ENCODE results near the gene CCAR1.
"Not testable (repeated sequence)": the region's sequence is repeated elsewhere in the genome, so short reads cannot be mapped to it uniquely, and the experiment has no call there.

CCAR1 gene

DNA sequence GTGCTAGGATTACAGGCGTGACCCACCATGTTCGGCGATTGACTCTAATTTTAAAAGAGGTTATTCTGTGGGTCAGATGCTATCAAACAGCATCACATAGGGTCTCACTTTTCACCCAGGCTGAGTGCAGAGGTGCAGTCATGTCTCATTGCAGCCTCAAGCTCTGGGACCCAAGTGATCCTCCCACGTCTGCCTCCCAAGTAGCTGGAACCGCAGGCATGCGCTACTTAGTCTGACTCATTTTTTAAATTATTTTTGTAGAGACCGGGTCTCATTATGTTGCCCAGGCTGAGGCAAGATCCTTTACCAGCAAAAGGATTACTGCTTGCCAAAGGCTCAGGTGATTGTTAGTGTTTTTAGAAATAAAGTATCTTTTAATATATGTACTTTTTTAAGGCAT, 63.4 kb downstream of the CCAR1 start:
- Mint-ChIP-seq H3K27ac (no peak overlapping the region), H3K4me1 (ENCODE audit: low read depth in 2 of 2) (no peaks in the 10 kb centered on the region), H3K9me3 (no peaks in the 10 kb centered on the region), H3K4me3 (no peak overlapping the region), H3K27me3 (no peaks in the 10 kb centered on the region), H3K36me3 (ENCODE audit: insufficient read depth) (peaks cover 79% of the 10 kb centered on the region)
- ATAC-seq (replicated peaks) (no peak), DNase-seq (no peak)

DNA sequence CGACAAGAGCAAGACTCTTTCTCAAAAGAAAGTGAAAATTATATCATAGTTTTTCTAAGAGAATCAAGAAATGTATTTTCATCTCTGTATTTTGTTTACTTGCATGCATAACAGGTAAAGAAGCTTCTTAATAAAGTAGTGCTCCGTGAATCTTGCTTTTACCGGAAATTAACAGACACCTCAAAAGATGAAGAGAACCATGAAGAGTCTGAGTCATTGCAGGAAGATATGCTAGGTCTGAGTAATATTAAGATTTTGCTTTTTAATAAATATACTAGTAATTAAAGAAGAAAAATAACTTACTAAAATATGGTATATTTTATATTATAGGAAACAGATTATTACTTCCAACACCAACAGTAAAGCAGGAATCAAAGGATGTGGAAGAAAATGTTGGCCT, 66.8 kb downstream of the CCAR1 start:
- no peak overlapping the region for H3K4me3 Mint-ChIP-seq
- ATAC-seq (replicated peaks), result no peak
- DNase-seq, result no peak
- H3K9me3 Mint-ChIP-seq, result no peaks in the 10 kb centered on the region
- H3K4me1 Mint-ChIP-seq (ENCODE audit: low read depth in 2 of 2), result no peaks in the 10 kb centered on the region
- H3K27me3 Mint-ChIP-seq, result no peaks in the 10 kb centered on the region
- H3K36me3 Mint-ChIP-seq (ENCODE audit: insufficient read depth), result peaks cover 92% of the 10 kb centered on the region
- H3K27ac Mint-ChIP-seq, result peak overlapping the region; percentile 13 to 73

DNA sequence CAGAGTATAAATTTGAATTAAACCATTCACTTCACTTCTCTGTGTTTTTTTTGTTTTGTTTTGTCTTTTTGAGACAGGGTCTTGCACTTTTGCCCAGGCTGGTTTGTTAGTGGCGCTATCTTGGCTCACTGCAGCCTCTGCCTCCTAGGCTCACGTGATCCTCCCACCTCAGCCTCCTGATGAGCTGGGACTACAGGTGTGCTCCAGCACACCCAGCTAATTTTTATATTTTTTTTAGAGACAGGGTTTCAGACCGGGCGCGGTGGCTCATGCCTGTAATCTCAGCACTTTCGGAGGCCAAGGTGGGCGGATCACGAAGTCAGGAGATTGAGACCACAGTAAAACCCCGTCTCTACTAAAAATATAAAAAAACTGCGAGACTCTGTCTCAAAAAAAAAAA, 69.4 kb downstream of the CCAR1 start:
- Mint-ChIP-seq H3K36me3 (ENCODE audit: insufficient read depth) (peaks cover 88% of the 10 kb centered on the region), H3K27ac (no peak overlapping the region), H3K27me3 (no peaks in the 10 kb centered on the region), H3K4me3 (no peak overlapping the region), H3K9me3 (no peaks in the 10 kb centered on the region), H3K4me1 (ENCODE audit: low read depth in 2 of 2) (no peaks in the 10 kb centered on the region)
- DNase-seq, result no peak
- ATAC-seq (replicated peaks), result no peak

DNA sequence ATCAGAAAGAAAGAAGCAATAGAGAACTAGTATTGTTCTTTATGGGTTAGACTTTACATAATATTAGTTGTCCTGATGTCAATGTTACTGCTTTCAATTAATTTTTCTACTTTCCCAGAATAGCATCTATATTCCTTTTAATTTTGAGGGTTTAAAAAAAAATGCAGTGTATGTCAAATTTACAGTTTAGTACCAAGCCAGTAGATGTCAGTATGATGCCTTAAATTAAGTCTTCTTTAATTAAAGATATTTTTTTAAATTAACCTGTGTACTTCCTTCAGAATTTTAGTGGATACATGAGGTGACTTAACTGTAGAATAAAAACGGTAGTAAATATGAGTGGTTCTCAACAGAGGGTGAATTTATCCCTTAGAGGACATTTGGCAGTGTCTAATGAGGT, 71.1 kb downstream of the CCAR1 start:
- no peak overlapping the region for H3K4me3 Mint-ChIP-seq
- no peaks in the 10 kb centered on the region for H3K9me3 Mint-ChIP-seq
- H3K27ac Mint-ChIP-seq, result no peak overlapping the region
- ATAC-seq (replicated peaks), result no peak
- no peaks in the 10 kb centered on the region for H3K27me3 Mint-ChIP-seq
- H3K4me1 Mint-ChIP-seq (ENCODE audit: low read depth in 2 of 2), result no peaks in the 10 kb centered on the region
- DNase-seq, result no peak
- peaks cover 79% of the 10 kb centered on the region for H3K36me3 Mint-ChIP-seq (ENCODE audit: insufficient read depth)

DNA sequence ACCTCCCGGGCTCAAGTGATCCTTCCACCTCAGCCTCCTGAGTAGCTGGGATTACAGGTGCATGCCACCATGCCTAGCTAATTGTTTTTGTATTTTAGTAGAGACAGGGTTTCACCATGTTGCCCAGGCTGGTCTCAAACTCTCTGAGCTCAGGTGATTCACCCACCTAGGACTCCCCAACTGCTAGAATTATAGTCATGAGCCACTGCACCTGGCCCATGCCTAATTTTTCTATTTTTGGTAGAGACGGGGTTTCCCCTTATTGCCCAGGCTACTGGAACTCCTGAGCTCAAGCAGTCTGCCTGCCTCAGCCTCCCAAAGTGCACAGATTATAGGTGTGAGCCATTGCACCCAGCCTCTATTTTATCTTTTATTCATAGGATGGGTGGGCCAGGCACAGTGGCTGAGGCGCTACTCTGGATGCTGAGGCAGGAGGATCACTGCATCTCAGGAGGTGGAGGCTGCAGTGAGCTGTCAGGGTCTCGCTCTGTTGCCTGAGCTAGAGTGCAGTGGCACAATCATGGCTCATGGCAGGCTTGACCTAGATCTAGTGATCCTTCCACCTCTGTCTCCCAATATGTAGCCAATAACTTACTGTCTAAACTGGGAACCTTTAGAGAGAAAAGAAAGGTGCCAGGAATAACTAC, 75.0 kb downstream of the CCAR1 start:
- H3K9me3 Mint-ChIP-seq, result no peaks in the 10 kb centered on the region
- no peaks in the 10 kb centered on the region for H3K4me1 Mint-ChIP-seq (ENCODE audit: low read depth in 2 of 2)
- ATAC-seq (replicated peaks), result no peak
- no peak overlapping the region for H3K4me3 Mint-ChIP-seq
- H3K27ac Mint-ChIP-seq, result no peak overlapping the region
- H3K27me3 Mint-ChIP-seq, result no peaks in the 10 kb centered on the region
- H3K36me3 Mint-ChIP-seq (ENCODE audit: insufficient read depth), result peaks cover 41% of the 10 kb centered on the region
- no peak for DNase-seq

DNA sequence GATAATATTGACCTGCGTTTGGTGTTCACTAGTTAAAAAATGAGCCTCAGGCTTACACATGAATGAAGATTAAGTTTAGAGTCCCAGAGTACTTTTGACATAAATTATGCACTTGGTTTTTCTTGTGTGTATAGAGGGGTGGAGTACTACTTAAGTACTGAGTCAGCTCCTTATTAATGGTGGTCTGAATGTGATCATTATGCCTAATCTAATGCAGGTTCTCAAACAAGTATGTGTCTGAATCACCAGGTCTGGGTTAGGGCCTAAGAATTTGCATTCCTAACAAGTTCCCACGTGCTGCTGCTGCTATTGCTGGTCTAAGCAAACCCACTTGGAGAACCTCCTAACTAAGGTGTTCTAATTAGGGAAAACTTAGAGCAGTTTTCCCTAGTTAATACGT, 75.6 kb downstream of the CCAR1 start:
- DNase-seq (no peak), ATAC-seq (replicated peaks) (no peak)
- H3K36me3 Mint-ChIP-seq (ENCODE audit: insufficient read depth), result peaks cover 39% of the 10 kb centered on the region

DNA sequence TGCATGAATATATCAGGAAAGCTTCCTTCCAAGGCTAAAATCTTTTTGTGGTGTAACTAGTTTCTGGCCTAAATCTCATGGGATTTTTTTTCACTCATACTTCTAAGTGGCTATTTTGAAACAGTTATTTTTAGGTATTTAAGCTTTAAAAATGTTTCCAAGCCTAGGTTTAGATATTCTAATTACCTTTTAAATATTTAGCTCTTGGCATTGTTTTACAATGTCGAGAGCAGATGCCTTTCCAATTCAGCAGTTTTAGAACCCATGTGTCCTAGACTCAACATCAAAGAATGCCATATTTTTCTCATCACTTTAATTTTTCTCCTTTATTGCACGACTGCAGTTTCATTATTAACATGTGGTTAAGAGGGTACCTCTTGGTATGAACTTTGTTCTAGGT, 79.2 kb downstream of the CCAR1 start:
- H3K27me3 Mint-ChIP-seq, result no peaks in the 10 kb centered on the region
- H3K9me3 Mint-ChIP-seq, result no peaks in the 10 kb centered on the region
- DNase-seq (no peak), ATAC-seq (replicated peaks) (no peak)
- H3K4me3 Mint-ChIP-seq, result no peak overlapping the region
- no peaks in the 10 kb centered on the region for H3K4me1 Mint-ChIP-seq (ENCODE audit: low read depth in 2 of 2)
- H3K36me3 Mint-ChIP-seq (ENCODE audit: insufficient read depth), result peaks cover 8% of the 10 kb centered on the region
- H3K27ac Mint-ChIP-seq, result no peak overlapping the region

More for the DNA sequence above, 75.6 kb downstream of the CCAR1 start:
- no peaks in the 10 kb centered on the region for H3K9me3 Mint-ChIP-seq
- H3K4me1 Mint-ChIP-seq (ENCODE audit: low read depth in 2 of 2), result no peaks in the 10 kb centered on the region
- no peak overlapping the region for H3K4me3 Mint-ChIP-seq
- H3K27ac Mint-ChIP-seq, result no peak overlapping the region
- no peaks in the 10 kb centered on the region for H3K27me3 Mint-ChIP-seq

DNA sequence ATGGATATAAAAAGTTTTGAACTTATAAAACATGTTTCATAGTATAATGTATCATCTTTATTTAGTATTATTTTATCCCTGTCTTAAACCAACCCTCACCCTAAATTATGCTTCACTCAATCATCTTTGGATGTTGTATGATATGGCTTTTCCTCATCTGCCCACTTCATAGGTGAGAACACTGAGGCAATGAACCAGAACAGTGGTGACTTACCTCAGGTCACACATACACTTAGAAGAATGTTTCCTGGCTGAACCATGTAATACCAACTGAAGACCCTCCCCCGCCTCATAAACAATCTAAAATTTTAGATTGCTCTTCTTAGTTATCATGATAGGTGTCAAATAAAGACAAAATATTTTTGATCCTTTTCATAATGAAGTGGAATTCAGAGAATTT, 83.7 kb downstream of the CCAR1 start:
- Mint-ChIP-seq H3K4me1 (ENCODE audit: low read depth in 2 of 2) (no peaks in the 10 kb centered on the region), H3K9me3 (no peaks in the 10 kb centered on the region), H3K27ac (no peak overlapping the region), H3K4me3 (no peak overlapping the region), H3K27me3 (no peaks in the 10 kb centered on the region), H3K36me3 (ENCODE audit: insufficient read depth) (no peaks in the 10 kb centered on the region)
- no peak for DNase-seq
- no peak for ATAC-seq (replicated peaks)

DNA sequence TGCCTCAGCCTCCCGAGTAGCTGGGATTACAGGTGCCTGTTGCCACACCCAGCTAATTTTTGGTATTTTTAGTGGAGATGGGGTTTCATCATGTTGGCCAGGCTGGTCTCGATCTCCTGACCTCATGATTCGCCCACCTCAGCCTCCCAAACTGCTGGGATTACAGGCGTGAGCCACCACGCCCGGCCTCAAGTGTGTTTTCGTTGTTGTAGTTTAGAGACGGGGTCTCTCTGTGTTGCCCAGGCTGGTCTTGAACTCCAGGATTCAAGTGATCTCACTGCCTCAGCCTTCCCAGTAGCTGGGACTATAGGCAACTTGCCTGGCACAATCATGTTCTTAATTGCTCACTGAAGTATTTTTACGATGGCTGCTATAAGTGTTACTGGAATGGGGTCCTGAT, 89.8 kb downstream of the CCAR1 start:
- not testable (repeated sequence) for H3K4me3 Mint-ChIP-seq

DNA sequence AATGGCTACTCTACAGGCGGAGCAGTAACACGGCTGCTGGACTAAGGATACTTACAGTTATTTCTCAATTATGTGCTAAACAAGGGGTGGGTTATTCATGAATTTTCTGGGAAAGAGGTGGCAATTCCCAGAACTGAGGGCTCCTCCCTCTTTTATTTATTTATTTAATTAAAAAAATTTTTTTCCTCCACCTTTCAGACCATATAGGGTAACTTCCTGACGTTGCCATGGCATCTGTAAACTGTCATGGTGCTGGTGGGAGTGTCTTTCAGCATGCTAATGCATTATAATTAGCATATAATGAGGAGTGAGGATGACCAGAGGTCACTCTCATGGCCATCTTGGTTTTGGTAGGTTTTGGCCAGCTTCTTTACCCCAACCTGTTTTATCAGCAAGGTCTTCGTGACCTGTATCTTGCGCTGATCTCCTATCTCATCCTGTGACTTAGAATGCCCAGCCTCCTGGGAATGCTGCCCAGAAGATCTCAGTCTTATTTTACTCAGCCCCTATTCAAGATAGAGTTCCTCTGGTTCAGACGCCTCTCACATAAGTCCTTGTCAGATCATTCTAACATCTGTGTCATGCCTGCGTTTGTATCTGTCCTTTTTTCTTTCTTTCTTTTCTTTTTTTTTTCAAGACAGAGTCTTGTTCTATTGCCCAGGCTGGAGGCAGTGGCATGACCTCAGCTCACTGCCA, 90.4 kb downstream of the CCAR1 start:
- no peak overlapping the region for H3K4me3 Mint-ChIP-seq
- no peaks in the 10 kb centered on the region for H3K36me3 Mint-ChIP-seq (ENCODE audit: insufficient read depth)
- H3K4me1 Mint-ChIP-seq (ENCODE audit: low read depth in 2 of 2), result no peaks in the 10 kb centered on the region
- ATAC-seq (replicated peaks) (no peak), DNase-seq (no peak)
- H3K9me3 Mint-ChIP-seq, result no peaks in the 10 kb centered on the region
- no peak overlapping the region for H3K27ac Mint-ChIP-seq
- H3K27me3 Mint-ChIP-seq, result no peaks in the 10 kb centered on the region

More for the DNA sequence above, 89.8 kb downstream of the CCAR1 start:
- not testable (repeated sequence) for H3K27ac Mint-ChIP-seq; ATAC-seq (replicated peaks); H3K9me3 Mint-ChIP-seq; DNase-seq; H3K4me1 Mint-ChIP-seq (ENCODE audit: low read depth in 2 of 2); H3K36me3 Mint-ChIP-seq (ENCODE audit: insufficient read depth); H3K27me3 Mint-ChIP-seq

DNA sequence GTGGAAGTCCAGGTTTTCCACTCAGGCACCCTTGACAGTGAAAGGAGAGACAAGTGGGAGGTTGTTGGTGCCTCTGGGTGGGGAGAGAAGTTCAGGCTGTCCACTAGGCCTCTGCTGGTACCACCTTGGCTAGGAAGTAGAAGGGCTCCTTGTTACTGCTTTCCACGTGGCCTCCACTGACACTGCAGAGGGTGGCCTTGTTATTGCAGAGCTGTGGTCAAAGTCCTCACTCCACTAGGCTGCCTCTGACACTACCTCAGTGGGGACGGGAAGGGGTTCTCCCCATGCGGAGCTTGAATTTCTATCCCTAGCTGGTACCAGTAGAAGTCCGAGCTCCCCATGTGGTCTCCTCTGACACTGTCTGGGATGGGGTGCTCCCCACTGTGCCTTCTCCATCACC, 91.4 kb downstream of the CCAR1 start:
- no peak overlapping the region for H3K27ac Mint-ChIP-seq
- no peaks in the 10 kb centered on the region for H3K36me3 Mint-ChIP-seq (ENCODE audit: insufficient read depth)
- no peaks in the 10 kb centered on the region for H3K4me1 Mint-ChIP-seq (ENCODE audit: low read depth in 2 of 2)
- no peak overlapping the region for H3K4me3 Mint-ChIP-seq
- H3K27me3 Mint-ChIP-seq, result no peaks in the 10 kb centered on the region
- no peaks in the 10 kb centered on the region for H3K9me3 Mint-ChIP-seq
- no peak for DNase-seq
- ATAC-seq (replicated peaks), result no peak

DNA sequence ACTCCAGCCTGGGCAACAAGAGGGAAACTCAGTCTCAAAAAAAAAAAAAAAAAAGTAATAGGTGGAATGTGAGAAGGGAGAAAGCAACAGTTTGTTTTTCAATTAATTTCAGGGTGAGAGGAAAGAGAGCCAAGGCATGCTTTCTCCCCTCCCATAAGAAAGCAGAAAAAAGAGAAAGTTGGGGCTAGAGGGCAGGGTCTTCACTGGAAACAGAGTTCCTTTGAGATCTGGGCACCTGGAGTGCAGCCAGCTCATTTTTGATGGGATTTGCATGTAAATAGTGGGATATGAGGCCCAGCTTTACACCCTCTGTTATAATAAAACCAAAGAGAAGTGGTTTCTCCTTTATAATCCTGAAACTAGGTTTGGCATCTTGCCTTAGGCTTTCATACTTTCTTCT, 92.5 kb downstream of the CCAR1 start:
- H3K36me3 Mint-ChIP-seq (ENCODE audit: insufficient read depth), result no peaks in the 10 kb centered on the region
- no peaks in the 10 kb centered on the region for H3K4me1 Mint-ChIP-seq (ENCODE audit: low read depth in 2 of 2)
- ATAC-seq (replicated peaks), result no peak
- H3K4me3 Mint-ChIP-seq, result no peak overlapping the region
- H3K27ac Mint-ChIP-seq, result peak overlapping the region in 1 of 2 donors; percentile 52
- H3K9me3 Mint-ChIP-seq, result no peaks in the 10 kb centered on the region
- DNase-seq, result no peak
- no peaks in the 10 kb centered on the region for H3K27me3 Mint-ChIP-seq

DNA sequence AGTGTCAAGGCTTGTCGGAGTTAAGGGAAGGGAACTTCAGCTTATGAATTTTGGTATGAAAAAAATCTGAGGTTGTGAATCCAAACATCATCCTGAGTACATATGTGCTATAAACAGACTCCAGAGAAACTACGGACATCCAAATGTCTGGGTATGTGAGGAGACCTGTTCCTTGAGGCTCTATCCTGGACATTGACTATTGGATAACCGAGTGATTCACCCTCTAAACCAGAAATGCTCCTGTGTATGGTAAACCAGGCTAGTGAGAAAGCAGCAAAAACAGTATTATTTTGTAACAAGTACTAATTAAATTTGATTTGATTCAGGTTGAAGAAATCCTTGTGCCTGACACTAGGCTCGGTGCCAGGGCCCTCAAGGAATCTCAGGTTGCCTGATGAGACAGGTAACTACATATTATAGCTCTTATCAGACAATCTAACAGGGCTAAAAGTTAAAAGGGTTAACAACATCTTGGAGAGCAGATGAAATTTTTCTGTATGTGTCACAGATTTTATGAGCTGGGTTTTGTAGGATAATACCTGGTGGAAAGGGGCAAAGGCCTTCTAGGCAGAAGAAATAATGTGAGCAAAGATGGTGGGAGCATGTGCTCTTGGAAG, 95.9 kb downstream of the CCAR1 start:
- no peaks in the 10 kb centered on the region for H3K27me3 Mint-ChIP-seq
- H3K4me1 Mint-ChIP-seq (ENCODE audit: low read depth in 2 of 2), result no peaks in the 10 kb centered on the region
- no peak for DNase-seq
- H3K36me3 Mint-ChIP-seq (ENCODE audit: insufficient read depth), result no peaks in the 10 kb centered on the region
- no peak overlapping the region for H3K4me3 Mint-ChIP-seq
- ATAC-seq (replicated peaks), result no peak
- no peaks in the 10 kb centered on the region for H3K9me3 Mint-ChIP-seq
- H3K27ac Mint-ChIP-seq, result no peak overlapping the region

DNA sequence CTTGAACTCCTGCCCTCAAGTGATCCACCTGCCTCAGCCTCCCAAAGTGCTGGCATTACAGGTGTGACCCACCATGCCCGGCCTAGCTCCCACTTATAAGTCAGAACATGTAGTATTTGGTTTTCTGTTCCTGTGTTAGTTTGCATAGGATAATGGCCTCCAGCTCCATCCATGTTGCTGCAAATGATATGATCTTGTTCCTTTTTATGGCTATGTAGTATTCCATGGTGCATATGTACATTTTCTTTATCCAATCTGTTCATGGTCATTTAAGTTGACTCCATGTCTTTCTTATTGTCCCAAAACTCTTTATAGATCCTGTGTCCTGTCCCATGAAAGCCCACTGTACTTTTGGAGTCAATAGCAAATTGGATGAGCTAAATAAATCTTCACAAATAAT, 99.3 kb downstream of the CCAR1 start:
- not testable (repeated sequence) for H3K9me3 Mint-ChIP-seq; H3K36me3 Mint-ChIP-seq (ENCODE audit: insufficient read depth); DNase-seq; H3K4me1 Mint-ChIP-seq (ENCODE audit: low read depth in 2 of 2); ATAC-seq (replicated peaks); H3K27ac Mint-ChIP-seq; H3K4me3 Mint-ChIP-seq; H3K27me3 Mint-ChIP-seq
